Esophagus squamous epithelium (tissue), 4 donors: ENCODE measurements around the gene EXOC3L1.

Experiments
- CTCF ChIP-seq, 6 experiments: fragments of 450-650 bp in 4 of 6; fragments of 200-600 bp in 2 of 6; sonication (generic) in 2 of 6; IDR thresholded peaks; one replicate each; pipeline ENCODE4 v1.5.1; 2016 to 2019; ENCODE audit warnings: antibody characterized with exemption in 6 of 6, mild to moderate bottlenecking in 4 of 6, moderate library complexity in 4 of 6
- POLR2A ChIP-seq, 4 donors: fragments of 450-650 bp; IDR thresholded peaks; one replicate each; pipeline ENCODE4 v1.6.1; 2017; ENCODE audit warnings: antibody characterized with exemption in 4 of 4, mild to moderate bottlenecking in 4 of 4, moderate library complexity in 3 of 4

GRCh38 chr16:67201411-67202345 lies 11.7 kb upstream of the EXOC3L1 start:
- TF ChIP-seq CTCF (IDR thresholded peaks at IDR 0.05) (no peak), POLR2A (IDR thresholded peaks at IDR 0.05) (no peak)
